Muscle layer of colon (tissue), 2 donors: ENCODE measurements around the gene GNAQ.

Experiments
- H3K27ac ChIP-seq: one replicate; pipeline ENCODE4 v1.7.0; 2013; ENCODE audit warnings: low read depth, mild to moderate bottlenecking, low read length, moderate library complexity
- H3K27me3 ChIP-seq, 2 donors: one replicate each; pipeline ENCODE4 v1.7.0; 2013; ENCODE audit warnings: low read length in 2 of 2, mild to moderate bottlenecking in 2 of 2; ENCODE audit not compliant: insufficient read depth in 2 of 2, control insufficient read depth in 1 of 2
- H3K36me3 ChIP-seq: one replicate; pipeline ENCODE4 v1.7.0; 2013; ENCODE audit warnings: mild to moderate bottlenecking, low read length; ENCODE audit not compliant: insufficient read depth
- H3K4me1 ChIP-seq: one replicate; pipeline ENCODE4 v1.7.0; 2013; ENCODE audit warnings: mild to moderate bottlenecking, low read length; ENCODE audit not compliant: insufficient read depth
- H3K4me3 ChIP-seq, 2 donors: one replicate each; pipeline ENCODE4 v1.7.0; 2013; ENCODE audit warnings: low read length in 2 of 2, low read depth in 1 of 2, mild to moderate bottlenecking in 1 of 2, moderate library complexity in 1 of 2
- H3K9ac ChIP-seq: one replicate; pipeline ENCODE4 v1.7.0; 2013; ENCODE audit warnings: low read length
- H3K9me3 ChIP-seq: one replicate; pipeline ENCODE4 v1.7.0; 2013; ENCODE audit warnings: mild to moderate bottlenecking, low read length
- donor health status: abdominal sarcoma.
- donor health status: Adenocarcinoma of cecum.

The GNAQ gene

DNA sequence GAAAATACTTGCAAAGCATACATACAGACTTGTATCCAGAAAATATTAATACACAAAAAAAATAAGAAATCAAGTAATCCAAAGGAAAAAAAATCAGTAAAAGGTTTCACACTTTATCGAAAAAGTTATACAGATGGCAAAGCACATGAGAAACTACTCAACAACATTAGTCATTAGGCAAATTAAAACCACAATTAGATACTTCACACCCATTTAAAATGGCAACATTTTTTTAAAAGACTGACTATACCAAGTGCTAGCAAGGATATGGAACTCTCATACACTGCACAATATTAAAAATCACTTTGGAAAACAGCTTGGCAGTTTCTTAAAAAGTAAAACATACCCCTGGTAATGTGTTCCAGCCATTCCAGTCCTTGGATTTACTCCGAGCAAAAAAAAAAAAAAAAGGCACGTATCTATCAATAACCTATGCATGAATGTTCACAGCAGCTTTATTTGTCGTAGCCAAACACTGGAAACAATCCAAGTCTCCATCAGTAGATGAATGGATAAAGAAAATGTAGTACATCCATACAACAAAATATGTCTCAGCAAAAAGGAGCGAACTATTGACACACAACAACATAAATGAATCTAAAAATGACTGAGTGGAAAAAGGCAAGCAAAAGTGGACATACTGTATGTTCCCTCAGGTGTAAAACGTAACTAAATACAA, 66.0 kb downstream of the GNAQ start:
- no peaks in the 10 kb centered on the region for H3K9me3 ChIP-seq
- H3K36me3 ChIP-seq: no peaks in the 10 kb centered on the region
- no peak overlapping the region for H3K9ac ChIP-seq
- no peaks in the 10 kb centered on the region for H3K27me3 ChIP-seq
- H3K27ac ChIP-seq: no peak overlapping the region
- H3K4me3 ChIP-seq: no peak overlapping the region
- peaks cover 12% of the 10 kb centered on the region for H3K4me1 ChIP-seq

DNA sequence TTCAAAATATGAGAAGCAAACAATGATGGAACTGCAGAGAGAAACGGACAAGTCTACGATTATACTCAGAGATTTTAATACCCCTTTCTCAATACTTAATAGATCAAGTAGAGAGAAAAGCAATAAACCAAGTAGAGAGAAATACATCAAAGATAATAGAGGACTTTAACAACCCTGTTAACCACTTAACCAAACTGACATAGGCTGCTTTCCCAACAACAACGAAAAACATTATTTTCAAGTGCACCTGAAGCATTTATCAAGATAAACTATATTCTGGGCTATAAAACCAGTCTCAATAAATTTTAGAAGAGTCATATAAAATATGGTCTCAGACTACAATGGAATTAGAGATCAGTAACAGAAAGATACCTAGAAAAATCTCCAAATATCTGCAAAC, 67.4 kb downstream of the GNAQ start:
- Histone ChIP-seq H3K9me3 (no peaks in the 10 kb centered on the region), H3K36me3 (no peaks in the 10 kb centered on the region), H3K9ac (no peak overlapping the region), H3K4me3 (no peak overlapping the region), H3K27ac (no peak overlapping the region), H3K27me3 (no peaks in the 10 kb centered on the region), H3K4me1 (peaks cover 19% of the 10 kb centered on the region)

DNA sequence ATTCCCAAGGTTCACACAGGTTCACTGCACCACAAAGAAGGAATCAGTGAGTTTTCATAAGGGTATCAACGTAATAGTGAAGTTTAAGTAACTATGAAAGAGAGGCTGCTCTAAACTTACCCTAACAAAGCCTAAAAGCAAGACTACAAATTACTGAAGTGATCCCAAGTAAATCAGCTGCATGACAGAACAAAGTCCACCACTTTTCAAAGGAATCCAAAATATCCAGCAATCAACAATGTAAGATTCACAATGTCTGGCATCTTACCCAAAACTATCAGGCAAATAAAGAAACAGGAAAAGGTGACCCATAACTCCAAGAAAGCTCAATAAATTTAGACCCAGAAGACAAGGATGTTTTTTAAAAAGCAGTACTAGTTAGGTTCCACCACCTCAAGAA, 70.1 kb downstream of the GNAQ start:
- peaks cover 22% of the 10 kb centered on the region for H3K4me1 ChIP-seq
- H3K27ac ChIP-seq: no peak overlapping the region

DNA sequence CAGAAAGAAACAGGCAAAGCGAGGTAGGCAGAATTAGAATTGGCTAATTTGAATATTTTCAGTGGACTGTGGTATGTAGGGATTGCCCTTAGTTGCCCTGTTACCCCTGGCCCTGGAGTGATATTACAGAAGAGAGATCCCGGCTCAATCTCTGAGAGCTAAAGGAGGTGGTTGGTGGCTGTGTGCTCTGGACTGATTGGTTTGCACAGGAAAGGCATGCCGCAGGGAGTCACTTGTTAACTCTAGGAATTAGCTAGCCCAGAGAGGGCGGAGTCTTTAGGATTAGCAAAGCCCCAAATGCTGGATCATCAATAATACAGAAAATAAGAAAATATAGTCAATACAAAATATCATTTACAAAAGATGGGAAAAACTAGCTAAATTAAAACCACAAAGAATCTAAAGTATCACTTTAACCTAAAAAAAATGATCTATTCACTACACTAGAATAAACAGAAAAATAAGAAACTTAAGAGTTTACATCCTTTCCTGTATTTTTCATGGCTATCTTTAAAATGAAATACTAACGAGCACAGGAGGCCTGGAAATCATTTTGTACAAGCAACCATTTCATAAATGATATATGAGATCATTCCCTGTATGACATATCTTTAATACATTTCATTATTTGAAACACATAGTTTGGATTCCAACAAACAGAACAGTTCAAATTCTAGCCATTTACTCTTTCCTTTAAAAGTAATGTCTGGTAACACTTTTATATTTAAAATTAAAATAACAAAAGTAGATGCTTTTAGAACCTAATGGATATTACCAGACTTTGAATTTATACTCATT, 71.1 kb downstream of the GNAQ start:
- H3K9ac ChIP-seq: no peak overlapping the region
- H3K4me3 ChIP-seq: no peak overlapping the region
- no peaks in the 10 kb centered on the region for H3K9me3 ChIP-seq
- H3K4me1 ChIP-seq: peaks cover 31% of the 10 kb centered on the region
- peak overlapping the region; percentile 3 for H3K27ac ChIP-seq
- H3K36me3 ChIP-seq: no peaks in the 10 kb centered on the region
- H3K27me3 ChIP-seq: no peaks in the 10 kb centered on the region

More for the DNA sequence above, 70.1 kb downstream of the GNAQ start:
- Histone ChIP-seq H3K9ac (no peak overlapping the region), H3K27me3 (no peaks in the 10 kb centered on the region), H3K36me3 (no peaks in the 10 kb centered on the region), H3K4me3 (no peak overlapping the region), H3K9me3 (no peaks in the 10 kb centered on the region)

DNA sequence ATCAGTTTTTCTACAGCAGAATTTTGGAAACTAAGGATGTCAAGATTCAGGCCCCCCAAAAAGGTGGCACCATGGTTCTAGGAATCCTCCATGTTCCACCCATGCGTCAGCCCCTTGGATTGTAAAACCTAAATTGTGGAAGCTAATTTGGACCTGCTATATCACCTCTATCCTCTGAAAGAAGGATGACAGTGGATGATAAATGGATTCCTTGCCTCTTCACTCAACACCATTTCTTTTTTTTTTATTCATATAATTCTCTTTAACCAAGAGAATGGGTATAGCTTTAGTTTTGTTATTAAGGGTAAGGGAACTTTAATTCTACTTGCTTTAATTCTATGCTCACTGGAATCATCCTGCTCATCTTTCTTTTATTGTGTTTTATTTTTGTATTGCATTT, 71.8 kb downstream of the GNAQ start:
- no peak overlapping the region for H3K9ac ChIP-seq
- H3K4me1 ChIP-seq: peaks cover 36% of the 10 kb centered on the region
- no peaks in the 10 kb centered on the region for H3K36me3 ChIP-seq
- H3K9me3 ChIP-seq: no peaks in the 10 kb centered on the region
- H3K27ac ChIP-seq: no peak overlapping the region
- H3K4me3 ChIP-seq: no peak overlapping the region
- H3K27me3 ChIP-seq: no peaks in the 10 kb centered on the region

DNA sequence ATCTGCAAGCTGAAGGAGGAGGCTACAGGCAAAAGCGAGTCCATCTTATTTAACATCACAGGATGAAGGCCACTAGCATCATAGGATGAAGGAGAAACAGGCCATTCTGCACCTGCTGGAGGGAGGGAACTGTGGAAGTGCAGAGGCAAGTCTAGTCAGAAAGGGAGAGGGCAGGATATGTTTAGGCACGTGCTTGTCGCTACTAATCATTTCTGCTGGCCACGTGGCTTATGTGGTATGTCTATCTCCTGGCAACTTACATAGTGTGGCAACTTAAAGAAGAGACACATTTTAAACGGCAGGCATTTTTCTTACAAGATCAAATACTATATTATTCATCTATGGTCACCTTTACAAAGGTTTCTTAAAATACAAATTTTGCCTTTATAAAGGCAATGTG, 74.0 kb downstream of the GNAQ start:
- Histone ChIP-seq H3K9ac (no peak overlapping the region), H3K4me1 (peaks cover 54% of the 10 kb centered on the region), H3K9me3 (no peaks in the 10 kb centered on the region), H3K36me3 (no peaks in the 10 kb centered on the region), H3K27ac (no peak overlapping the region), H3K27me3 (no peaks in the 10 kb centered on the region), H3K4me3 (no peak overlapping the region)

DNA sequence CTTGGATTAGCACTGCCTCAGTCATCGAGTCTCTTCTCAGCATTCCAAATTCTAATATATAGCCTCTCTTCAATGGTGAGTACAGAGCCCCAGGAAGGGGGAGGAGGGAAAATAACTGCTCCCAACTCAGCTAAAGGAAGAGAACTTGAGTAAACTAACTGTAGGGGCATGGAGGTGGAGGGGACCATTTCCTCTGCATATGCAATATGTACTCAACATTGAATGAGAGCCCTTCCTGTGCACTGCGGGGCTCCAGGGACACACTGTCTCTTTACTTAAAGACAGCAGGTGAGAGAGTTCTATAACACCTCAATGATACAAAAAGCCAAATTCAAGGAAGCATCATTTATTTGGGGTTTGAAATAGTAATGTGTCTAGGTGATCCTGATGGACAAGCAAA, 75.1 kb downstream of the GNAQ start:
- Histone ChIP-seq H3K9ac (no peak overlapping the region), H3K36me3 (no peaks in the 10 kb centered on the region), H3K4me3 (no peak overlapping the region), H3K27ac (no peak overlapping the region), H3K4me1 (peaks cover 56% of the 10 kb centered on the region), H3K27me3 (no peaks in the 10 kb centered on the region), H3K9me3 (no peaks in the 10 kb centered on the region)

DNA sequence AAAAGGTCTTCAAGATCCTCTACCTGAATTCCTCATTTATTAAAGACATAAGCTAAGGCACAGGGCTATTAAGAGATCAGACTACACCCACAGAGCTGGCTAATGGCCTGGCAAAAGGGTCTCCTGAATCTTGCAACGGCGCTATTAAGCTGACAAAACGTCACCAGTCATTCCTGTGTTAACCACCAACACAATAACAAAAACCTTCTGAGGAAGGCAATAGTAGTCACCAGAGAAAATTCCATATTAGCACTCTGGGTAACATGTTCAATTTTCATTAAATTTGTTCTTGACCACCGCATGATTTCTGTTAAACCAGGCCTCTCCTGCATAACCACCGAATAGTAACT, 77.0 kb downstream of the GNAQ start:
- H3K9ac ChIP-seq: no peak overlapping the region
- H3K4me1 ChIP-seq: peaks cover 53% of the 10 kb centered on the region
- no peak overlapping the region for H3K27ac ChIP-seq

DNA sequence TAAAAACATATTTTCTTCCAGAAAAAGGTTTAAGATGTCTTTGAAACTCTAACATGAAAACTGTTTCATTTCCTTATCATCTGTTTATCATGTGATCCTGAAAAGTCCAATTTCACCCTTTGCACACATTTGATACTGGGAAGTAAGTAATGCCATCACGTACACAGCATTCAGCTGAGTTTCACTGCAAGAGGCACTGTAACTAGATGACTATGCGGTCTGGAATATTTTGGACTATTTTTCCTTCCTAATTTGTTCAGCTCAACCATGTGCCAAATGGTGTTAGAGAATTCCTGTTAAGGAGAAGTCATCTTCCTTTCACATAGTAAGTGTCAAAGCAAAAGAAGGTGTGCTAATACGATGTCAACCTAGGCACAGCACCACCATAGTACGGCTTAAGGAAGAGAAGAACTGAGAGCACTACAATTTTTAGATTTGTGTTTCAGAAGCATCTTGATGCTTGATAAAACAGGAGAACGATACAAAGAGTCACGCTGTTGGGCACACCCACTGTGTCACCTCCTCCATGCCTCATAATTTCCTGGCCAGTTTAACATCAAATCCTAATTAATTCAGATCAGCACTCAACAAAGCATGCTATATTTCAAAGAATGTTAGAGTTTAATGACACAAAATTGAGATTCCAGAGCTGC, 77.5 kb downstream of the GNAQ start:
- H3K4me1 ChIP-seq: peaks cover 58% of the 10 kb centered on the region
- H3K27me3 ChIP-seq: no peaks in the 10 kb centered on the region
- no peaks in the 10 kb centered on the region for H3K36me3 ChIP-seq
- H3K9ac ChIP-seq: no peak overlapping the region
- H3K9me3 ChIP-seq: no peaks in the 10 kb centered on the region
- H3K4me3 ChIP-seq: no peak overlapping the region
- peak overlapping the region; percentile 12 for H3K27ac ChIP-seq

More for the DNA sequence above, 77.0 kb downstream of the GNAQ start:
- no peaks in the 10 kb centered on the region for H3K9me3 ChIP-seq
- no peaks in the 10 kb centered on the region for H3K27me3 ChIP-seq
- no peak overlapping the region for H3K4me3 ChIP-seq
- H3K36me3 ChIP-seq: no peaks in the 10 kb centered on the region

DNA sequence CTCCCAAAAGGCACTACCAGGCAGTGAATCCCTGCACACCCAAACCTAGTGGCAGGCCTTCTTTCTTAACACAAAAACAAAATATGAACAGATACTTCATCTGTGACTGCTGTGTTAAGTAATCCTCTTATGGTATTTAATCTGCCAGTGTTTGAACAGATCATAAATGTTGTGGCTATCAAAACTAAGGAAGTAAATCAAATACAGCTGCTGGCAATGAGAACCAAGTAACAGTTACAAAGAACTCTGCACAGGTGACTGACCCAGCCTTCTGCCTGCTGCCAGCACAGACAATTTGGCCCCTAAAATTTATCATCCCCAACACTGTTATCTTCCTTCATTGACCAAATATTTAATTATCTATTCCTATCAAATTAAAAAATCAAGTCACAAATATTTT, 78.0 kb downstream of the GNAQ start:
- Histone ChIP-seq H3K9ac (no peak overlapping the region), H3K27ac (no peak overlapping the region), H3K4me1 (peaks cover 64% of the 10 kb centered on the region), H3K9me3 (no peaks in the 10 kb centered on the region), H3K4me3 (no peak overlapping the region), H3K36me3 (no peaks in the 10 kb centered on the region), H3K27me3 (no peaks in the 10 kb centered on the region)

DNA sequence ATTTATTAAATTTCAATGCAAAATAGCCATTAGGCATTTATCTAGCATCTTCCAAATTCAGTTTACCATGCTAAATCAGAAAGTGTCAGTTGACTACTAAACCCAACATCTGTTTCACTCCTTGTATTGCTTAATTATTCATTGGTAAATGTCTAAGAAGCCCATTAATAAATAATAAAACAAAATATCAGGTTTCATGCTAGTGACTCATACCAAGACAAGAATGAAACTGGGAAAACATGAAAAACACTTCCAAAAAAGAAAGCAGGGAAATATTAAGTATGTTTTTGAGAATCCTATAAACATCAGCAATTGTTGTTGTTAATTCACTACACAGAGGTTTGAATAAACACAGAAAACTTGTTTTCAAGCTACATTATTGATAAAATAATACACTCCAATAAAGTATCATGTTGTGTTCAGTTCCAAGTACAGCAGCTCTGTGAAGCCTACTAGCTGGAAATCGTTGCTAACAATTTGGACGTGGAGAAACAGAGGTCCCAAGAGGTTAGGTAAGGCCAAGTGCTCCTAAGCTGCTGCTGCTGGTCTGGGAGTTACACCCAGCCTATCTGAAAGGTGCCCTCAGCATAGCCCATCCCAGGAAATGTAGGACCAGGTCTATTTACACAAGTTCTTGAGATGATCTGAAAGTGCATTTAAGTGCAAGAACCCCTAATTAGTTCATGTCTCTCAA, 78.8 kb downstream of the GNAQ start:
- no peaks in the 10 kb centered on the region for H3K27me3 ChIP-seq
- peaks cover 64% of the 10 kb centered on the region for H3K4me1 ChIP-seq
- no peak overlapping the region for H3K27ac ChIP-seq
- H3K36me3 ChIP-seq: no peaks in the 10 kb centered on the region
- no peak overlapping the region for H3K4me3 ChIP-seq
- H3K9ac ChIP-seq: no peak overlapping the region
- H3K9me3 ChIP-seq: no peaks in the 10 kb centered on the region
